Lung (tissue), 12 donors: ENCODE measurements around the gene HSPB3. TPM values are rescaled to one million over a fixed set of nuclear protein-coding genes. Genes with fewer than 3 reads are reported as not detected.
A peak's percentile ranks its signal among the peaks of the same experiment; 100 is the strongest.

ENCODE experiments used
- ATAC-seq: fragments of 200-7000 bp; cut with Tn5 transposase; one replicate; pipeline ENCODE4 v1.9.1; 2020; ENCODE audit warnings: moderate number of reproducible peaks; ENCODE audit not compliant: insufficient read depth, low FRiP score
- DNase-seq, 3 donors: peaks; one replicate each; pipeline ENCODE4 v3.0.0-alpha.2; 2013 to 2017
- H3K27ac ChIP-seq, 2 donors: one replicate each; pipeline ENCODE4 v1.5.1; 2013; ENCODE audit warnings: mild to moderate bottlenecking in 2 of 2, moderate library complexity in 2 of 2, control low read depth in 1 of 2, inconsistent platforms in 1 of 2, low read depth in 1 of 2, low read length in 1 of 2
- H3K27me3 ChIP-seq, 3 donors: one replicate each; pipeline ENCODE4 v1.5.1; 2013; ENCODE audit warnings: low read length in 2 of 3; ENCODE audit not compliant: control insufficient read depth in 3 of 3, insufficient read depth in 3 of 3
- H3K36me3 ChIP-seq, 4 donors: one replicate each; pipeline ENCODE4 v1.5.1; 2013; ENCODE audit warnings: low read length in 4 of 4, mild to moderate bottlenecking in 1 of 4, moderate library complexity in 1 of 4; ENCODE audit not compliant: control insufficient read depth in 4 of 4, insufficient read depth in 4 of 4
- H3K4me1 ChIP-seq, 5 donors: one replicate each; pipeline ENCODE4 v1.5.1; 2013; ENCODE audit warnings: low read length in 5 of 5, mild to moderate bottlenecking in 2 of 5, moderate library complexity in 1 of 5; ENCODE audit not compliant: control insufficient read depth in 5 of 5, insufficient read depth in 5 of 5
- H3K4me3 ChIP-seq: one replicate; pipeline ENCODE4 v1.5.1; 2013; ENCODE audit warnings: mild to moderate bottlenecking, control low read depth, moderate library complexity
- H3K9ac ChIP-seq, 2 donors: one replicate each; pipeline ENCODE4 v1.5.1; 2013; ENCODE audit warnings: low read length in 2 of 2, control low read depth in 1 of 2; ENCODE audit not compliant: insufficient read depth in 1 of 2
- H3K9me3 ChIP-seq, 4 donors: one replicate each; pipeline ENCODE4 v1.5.1; 2013; ENCODE audit warnings: low read length in 3 of 4, mild to moderate bottlenecking in 1 of 4, moderate library complexity in 1 of 4; ENCODE audit not compliant: control insufficient read depth in 4 of 4, insufficient read depth in 3 of 4
- WGBS, 2 donors: extraction: QIAGEN DNeasy Blood & Tissue Kit; methylation state at CpG; one replicate each; pipeline ENCODE4 v1.1.7; 2013; 5-methylcytosine and 5-hydroxymethylcytosine counted together
- polyA plus RNA-seq, 2 donors: library from polyadenylated mRNA; stranded (reverse); fragments of 200-250 nt; gene quantifications; one replicate each; pipeline ENCODE4 v1.2.1, GENCODE V29; 2013
- total RNA-seq, 2 donors: library from RNA; depleted of rRNA in 1 of 2; stranded (reverse); fragments of >200 nt in 1 of 2; gene quantifications; one replicate each; pipeline ENCODE4 v1.2.1, GENCODE V29; 2014 to 2021
- TF ChIP-seq, protein P1 (sequence below): IDR thresholded peaks from 2 replicates; pipeline ENCODE4 v1.5.1; 2012; ENCODE audit warnings: mild to moderate bottlenecking; ENCODE audit errors: control extremely low read depth, extremely low read depth
- donor health status: control.
- donor health status: control.
- donor health status: Bipolar disorder and iron deficiency.
- donor health status: healthy.
- donor health status: DM: yes; HTN: yes; CAD: no.

Gene HSPB3
- total and polyA plus RNA-seq, 4 donors = 0.47 to 1.7 (median 1.5) TPM; not detected in 1

DNA sequence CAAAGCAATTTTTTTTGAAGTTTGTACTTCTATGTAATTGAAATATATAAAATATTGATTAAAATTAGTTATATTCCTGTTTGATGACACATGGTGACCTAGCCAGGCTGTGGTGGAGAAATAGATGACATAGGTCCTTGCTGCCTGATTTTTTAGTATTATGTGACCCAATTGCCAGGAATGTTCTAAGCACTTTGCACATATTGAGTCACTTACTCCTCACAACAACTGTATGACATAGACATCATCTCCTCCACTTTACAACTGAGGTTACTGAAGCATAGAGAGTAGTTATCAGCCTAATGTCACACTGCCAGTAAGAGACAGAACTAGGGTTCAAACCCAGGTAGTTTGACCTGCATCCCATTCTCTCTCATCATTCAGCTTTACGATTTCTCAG lies 35.8 kb downstream of the HSPB3 start:
- Histone ChIP-seq H3K27me3 (no peaks in the 10 kb centered on the region), H3K27ac (no peak overlapping the region), H3K36me3 (no peaks in the 10 kb centered on the region), H3K9ac (no peak overlapping the region), H3K4me1 (peaks cover 0 to 8% (median 0%) of the 10 kb centered on the region in 5 donors), H3K9me3 (no peaks in the 10 kb centered on the region), H3K4me3 (no peak overlapping the region)
- TF ChIP-seq, protein P1, sequence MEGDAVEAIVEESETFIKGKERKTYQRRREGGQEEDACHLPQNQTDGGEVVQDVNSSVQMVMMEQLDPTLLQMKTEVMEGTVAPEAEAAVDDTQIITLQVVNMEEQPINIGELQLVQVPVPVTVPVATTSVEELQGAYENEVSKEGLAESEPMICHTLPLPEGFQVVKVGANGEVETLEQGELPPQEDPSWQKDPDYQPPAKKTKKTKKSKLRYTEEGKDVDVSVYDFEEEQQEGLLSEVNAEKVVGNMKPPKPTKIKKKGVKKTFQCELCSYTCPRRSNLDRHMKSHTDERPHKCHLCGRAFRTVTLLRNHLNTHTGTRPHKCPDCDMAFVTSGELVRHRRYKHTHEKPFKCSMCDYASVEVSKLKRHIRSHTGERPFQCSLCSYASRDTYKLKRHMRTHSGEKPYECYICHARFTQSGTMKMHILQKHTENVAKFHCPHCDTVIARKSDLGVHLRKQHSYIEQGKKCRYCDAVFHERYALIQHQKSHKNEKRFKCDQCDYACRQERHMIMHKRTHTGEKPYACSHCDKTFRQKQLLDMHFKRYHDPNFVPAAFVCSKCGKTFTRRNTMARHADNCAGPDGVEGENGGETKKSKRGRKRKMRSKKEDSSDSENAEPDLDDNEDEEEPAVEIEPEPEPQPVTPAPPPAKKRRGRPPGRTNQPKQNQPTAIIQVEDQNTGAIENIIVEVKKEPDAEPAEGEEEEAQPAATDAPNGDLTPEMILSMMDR = no peak
- ATAC-seq = no peak
- 81 to 100% methylated on average over 1 of the region's 1 CpG for WGBS, 2 donors
- DNase-seq = no peak

DNA sequence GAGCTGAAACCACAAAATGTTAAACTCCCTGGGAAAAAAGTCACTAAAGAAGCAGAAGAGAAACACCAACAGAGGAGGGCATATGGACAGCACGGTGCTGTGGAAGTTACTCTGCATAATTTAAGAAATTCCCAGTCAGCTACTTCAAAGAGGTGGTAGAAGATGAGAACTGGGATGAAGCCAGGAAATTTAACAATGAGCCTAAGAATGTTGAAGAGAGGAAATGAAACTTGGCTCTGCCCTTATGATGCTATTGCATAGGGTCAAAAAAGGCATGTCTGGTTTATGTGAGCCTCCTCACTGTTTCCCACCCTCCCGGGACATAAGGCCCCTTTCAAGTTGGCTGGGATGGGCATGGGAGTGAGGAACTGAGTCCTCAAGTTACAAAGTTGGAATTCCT lies 36.7 kb downstream of the HSPB3 start:
- no peak overlapping the region for H3K4me3 ChIP-seq
- TF ChIP-seq, protein P1 = no peak
- H3K9ac ChIP-seq = no peak overlapping the region
- 33 to 43% methylated on average over 2 of the region's 2 CpGs for WGBS, 2 donors
- H3K9me3 ChIP-seq = peaks cover 0 to 1% (median 0%) of the 10 kb centered on the region in 4 donors
- H3K27ac ChIP-seq = no peak overlapping the region
- no peaks in the 10 kb centered on the region for H3K27me3 ChIP-seq
- H3K36me3 ChIP-seq = no peaks in the 10 kb centered on the region
- peak; percentile 28 to 78 (median 70) for DNase-seq
- H3K4me1 ChIP-seq = peaks cover 0 to 8% (median 0%) of the 10 kb centered on the region in 5 donors
- no peak for ATAC-seq

DNA sequence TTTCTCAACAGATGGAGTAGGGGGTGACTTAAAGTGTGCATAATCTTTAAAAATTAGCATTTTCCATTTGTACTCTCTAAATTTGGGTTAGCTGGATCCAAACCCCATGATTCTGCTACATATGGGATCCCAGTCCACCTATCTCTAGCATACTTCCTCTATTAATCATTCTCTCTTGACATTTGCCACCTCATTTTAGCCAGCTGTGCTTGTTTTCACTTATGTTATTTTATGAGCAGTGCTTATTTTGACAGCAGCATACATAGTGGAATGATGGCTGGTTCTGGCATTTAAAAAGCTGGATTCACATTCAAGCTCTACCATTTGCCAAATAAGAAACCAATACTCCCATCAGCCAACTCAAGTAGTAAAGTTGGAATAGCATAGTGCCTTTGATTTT lies 39.5 kb downstream of the HSPB3 start:
- TF ChIP-seq, protein P1 = no peak
- H3K4me1 ChIP-seq = peaks cover 0 to 8% (median 0%) of the 10 kb centered on the region in 5 donors
- H3K4me3 ChIP-seq = no peak overlapping the region
- H3K36me3 ChIP-seq = no peaks in the 10 kb centered on the region
- no peak for DNase-seq
- ATAC-seq = no peak
- H3K27me3 ChIP-seq = no peaks in the 10 kb centered on the region
- peaks cover 0 to 2% (median 0%) of the 10 kb centered on the region in 4 donors for H3K9me3 ChIP-seq
- H3K27ac ChIP-seq = no peak overlapping the region
- no peak overlapping the region for H3K9ac ChIP-seq

Other genes starting within 250 kb of the HSPB3 start
- gene ARL15, start 145.1 kb upstream of the HSPB3 start, total RNA-seq = 10 to 100 TPM; 18.2 to 66.2 TPM
- 10 to 100 TPM in 1 of 2 donors, 1 to 10 TPM in 1; 5.7 to 11.5 TPM for gene ARL15, start 145.1 kb upstream of the HSPB3 start, polyA plus RNA-seq
- gene SNX18, start 62.1 kb downstream of the HSPB3 start, total RNA-seq = 10 to 100 TPM; 36.9 to 43.4 TPM
- 10 to 100 TPM in 1 of 2 donors, 1 to 10 TPM in 1; 5.5 to 33.0 TPM for gene SNX18, start 62.1 kb downstream of the HSPB3 start, polyA plus RNA-seq